Activated CD8-positive, alpha-beta memory T cell treated with anti-CD3 and anti-CD28 coated beads, Interleukin-2, amount 50 U/mL, for 48 hours (primary cell): ENCODE data around the gene IGF1R.

ENCODE experiments used
- DNase-seq: peaks from one replicate; pipeline ENCODE4 v3.0.0-alpha.2; 2020

Gene IGF1R

GRCh38 chr15:98779463-98780071, 131.2 kb downstream of the IGF1R start:
- DNase-seq, result peak; percentile 91

- no peak for DNase-seq
Observed at GRCh38 chr15:98781838-98782237, 133.5 kb downstream of the IGF1R start.

- no peak for DNase-seq
Observed at GRCh38 chr15:98782801-98783200, 134.5 kb downstream of the IGF1R start.

- DNase-seq, result no peak
Observed at GRCh38 chr15:98785431-98785806, 137.1 kb downstream of the IGF1R start.

GRCh38 chr15:98785807-98786621, 137.7 kb downstream of the IGF1R start:
- DNase-seq, result no peak

GRCh38 chr15:98786717-98787116, 138.4 kb downstream of the IGF1R start:
- no peak for DNase-seq

- no peak for DNase-seq
Observed at GRCh38 chr15:98787194-98787593, 138.9 kb downstream of the IGF1R start.

- DNase-seq, result no peak
Observed at GRCh38 chr15:98787936-98788757, 139.8 kb downstream of the IGF1R start.

GRCh38 chr15:98789020-98789419, 140.7 kb downstream of the IGF1R start:
- no peak for DNase-seq

- DNase-seq, result no peak
Observed at GRCh38 chr15:98790270-98790669, 141.9 kb downstream of the IGF1R start.

GRCh38 chr15:98791046-98791701, 142.8 kb downstream of the IGF1R start:
- DNase-seq, result no peak

- DNase-seq, result no peak
Observed at GRCh38 chr15:98792117-98792516, 143.8 kb downstream of the IGF1R start.

GRCh38 chr15:98794211-98794610, 145.9 kb downstream of the IGF1R start:
- no peak for DNase-seq

- DNase-seq, result no peak
Observed at GRCh38 chr15:98794748-98795147, 146.4 kb downstream of the IGF1R start.

GRCh38 chr15:98795980-98796379, 147.6 kb downstream of the IGF1R start:
- DNase-seq, result no peak

- no peak for DNase-seq
Observed at GRCh38 chr15:98796685-98797357, 148.5 kb downstream of the IGF1R start.

GRCh38 chr15:98798375-98798893, 150.1 kb downstream of the IGF1R start:
- DNase-seq, result no peak

- no peak for DNase-seq
Observed at GRCh38 chr15:98799461-98800390, 151.4 kb downstream of the IGF1R start.

- no peak for DNase-seq
Observed at GRCh38 chr15:98800437-98801233, 152.3 kb downstream of the IGF1R start.

GRCh38 chr15:98801234-98801561, 152.9 kb downstream of the IGF1R start:
- DNase-seq, result no peak
